HG02970 (cell line): Measurements from ENCODE around the gene MYOZ3.

Source experiments
- ATAC-seq: cut with Tn5 transposase; IDR thresholded peaks from one replicate; pipeline ENCODE4 v1.9.1; 2021; ENCODE audit warnings: mild to moderate bottlenecking, moderate library complexity, moderate number of reproducible peaks; ENCODE audit not compliant: unreplicated experiment, low FRiP score

The MYOZ3 gene

GRCh38 chr5:150655221-150655620, 5.8 kb upstream of the MYOZ3 start:
- ATAC-seq, result no peak

GRCh38 chr5:150656191-150657132, 4.6 kb upstream of the MYOZ3 start:
- ATAC-seq, result peak; percentile 81

GRCh38 chr5:150658121-150658520, 2.9 kb upstream of the MYOZ3 start:
- no peak for ATAC-seq

GRCh38 chr5:150658699-150659265, 2.3 kb upstream of the MYOZ3 start:
- ATAC-seq, result no peak

- no peak for ATAC-seq
Observed at GRCh38 chr5:150659360-150660107, 1.5 kb upstream of the MYOZ3 start.

- ATAC-seq, result no peak
Observed at GRCh38 chr5:150660108-150660831, 781 bp upstream of the MYOZ3 start.

GRCh38 chr5:150661821-150662596, 958 bp downstream of the MYOZ3 start:
- ATAC-seq, result no peak

GRCh38 chr5:150662731-150663516, 1.9 kb downstream of the MYOZ3 start:
- ATAC-seq, result no peak

GRCh38 chr5:150663936-150664335, 2.9 kb downstream of the MYOZ3 start:
- no peak for ATAC-seq

GRCh38 chr5:150665044-150665443, 4.0 kb downstream of the MYOZ3 start:
- no peak for ATAC-seq

- ATAC-seq, result no peak
Observed at GRCh38 chr5:150670275-150670947, 9.4 kb downstream of the MYOZ3 start.

- ATAC-seq, result no peak
Observed at GRCh38 chr5:150670948-150671310, 9.9 kb downstream of the MYOZ3 start.

GRCh38 chr5:150671509-150672236, 10.6 kb downstream of the MYOZ3 start:
- no peak for ATAC-seq

- no peak for ATAC-seq
Observed at GRCh38 chr5:150672237-150672883, 11.3 kb downstream of the MYOZ3 start.

- ATAC-seq, result no peak
Observed at GRCh38 chr5:150672884-150673275, 11.8 kb downstream of the MYOZ3 start.

GRCh38 chr5:150674341-150674821, 13.3 kb downstream of the MYOZ3 start:
- ATAC-seq, result no peak

- ATAC-seq, result no peak
Observed at GRCh38 chr5:150675069-150675468, 14.0 kb downstream of the MYOZ3 start.
